GM23248 (cell line): ENCODE results near the gene TMED7.

ENCODE experiments used
- EZH2 ChIP-seq: fragments of 200-600 bp; sonication (generic); IDR thresholded peaks from 2 replicates; pipeline ENCODE4 v1.6.1; 2018; ENCODE audit warnings: antibody characterized with exemption, mild to moderate bottlenecking; ENCODE audit not compliant: insufficient read depth, poor library complexity, severe bottlenecking
- EZH2phosphoT487 ChIP-seq: fragments of 200-600 bp; sonication (generic); IDR thresholded peaks from 2 replicates; pipeline ENCODE4 v1.6.1; 2018; ENCODE audit warnings: antibody characterized with exemption, moderate library complexity, mild to moderate bottlenecking, low read depth; ENCODE audit not compliant: insufficient read depth

DNA sequence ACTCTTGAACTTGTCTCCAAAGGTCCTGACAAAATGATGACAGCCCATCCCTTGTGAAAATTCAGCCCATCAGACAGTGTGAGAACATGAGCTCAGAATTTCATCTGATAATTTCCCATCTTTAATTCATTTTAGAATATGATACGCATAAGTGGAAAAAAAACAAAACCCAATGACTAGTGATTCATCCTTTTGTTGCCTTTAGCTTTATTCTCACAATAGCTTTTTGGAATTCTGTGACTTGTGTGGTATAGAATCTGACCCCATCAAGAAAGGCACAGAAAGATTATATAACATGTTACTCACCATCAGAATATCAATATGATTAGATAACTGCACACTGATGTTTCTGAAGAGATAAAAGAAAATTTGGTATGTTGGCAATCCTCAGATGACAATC is 16.1 kb upstream of the TMED7 start:
- TF ChIP-seq EZH2phosphoT487 (no peak), EZH2 (no peak)
